C4-2B (cell line): ENCODE measurements around the gene RNF181.

Experiments
- H3K27ac ChIP-seq: fragments of 450-650 bp; 2 replicates; pipeline ENCODE4 v1.5.1; 2017
- CTCF ChIP-seq: fragments of 450-650 bp; conservative IDR thresholded peaks from 2 replicates; pipeline ENCODE4 v1.5.1; 2017; ENCODE audit warnings: mild to moderate bottlenecking
- ZFX ChIP-seq: fragments of 450-650 bp; IDR thresholded peaks from 2 replicates; pipeline ENCODE4 v1.6.1; 2017

RNF181 gene

GRCh38 chr2:85604568-85605339 is 9.2 kb downstream of the RNF181 start:
- TF ChIP-seq CTCF = no peak
- TF ChIP-seq ZFX = no peak
- H3K27ac ChIP-seq = no peak overlapping the region

- H3K27ac ChIP-seq = no peak overlapping the region
- TF ChIP-seq CTCF = no peak
- TF ChIP-seq ZFX = no peak
Observed at GRCh38 chr2:85605406-85606115, 10.0 kb downstream of the RNF181 start.

GRCh38 chr2:85606116-85606455 is 10.5 kb downstream of the RNF181 start:
- TF ChIP-seq CTCF (no peak), ZFX (no peak)

GRCh38 chr2:85607268-85608215 is 12.0 kb downstream of the RNF181 start:
- H3K27ac ChIP-seq = no peak overlapping the region; the same call in 1 of the 2 replicates
- no peak for TF ChIP-seq CTCF
- TF ChIP-seq ZFX = no peak

More at GRCh38 chr2:85606116-85606455, 10.5 kb downstream of the RNF181 start:
- no peak overlapping the region for H3K27ac ChIP-seq

GRCh38 chr2:85611217-85611704 is 15.7 kb downstream of the RNF181 start:
- TF ChIP-seq CTCF = no peak
- TF ChIP-seq ZFX = no peak
- peak overlapping the region; percentile 79 for H3K27ac ChIP-seq

GRCh38 chr2:85611705-85612587 is 16.4 kb downstream of the RNF181 start, which contains the start of gene C2orf68:
Gene C2orf68, minus strand, starts transcription at chr2:85612066. Its CDS starts 82 bp downstream, at chr2:85611984.
- peak; percentile 79 for TF ChIP-seq ZFX
- TF ChIP-seq CTCF = no peak
- H3K27ac ChIP-seq = peak within 1 kb of the TSS; percentile 79
